Prostate gland (tissue), 2 donors: ENCODE measurements around the gene CTR9. TPM values are rescaled to one million over a fixed set of nuclear protein-coding genes. Genes with fewer than 3 reads are reported as not detected.

Experiments
- DNase-seq: peaks from one replicate; pipeline ENCODE4 v3.0.0-alpha.2; 2019; ENCODE audit warnings: low spot score
- H3K27ac ChIP-seq, 2 donors: fragments of 200-600 bp; sonication (generic); 2 replicates each; pipeline ENCODE4 v1.5.1; 2017 to 2019
- H3K27me3 ChIP-seq: fragments of 200-600 bp; sonication (generic); replicated peaks from 2 replicates; pipeline ENCODE4 v1.5.1; 2019; ENCODE audit not compliant: insufficient read depth
- H3K36me3 ChIP-seq, 2 donors: fragments of 200-600 bp; sonication (generic); 1 replicate in 1 of 2; 2 replicates in 1 of 2; pipeline versions ENCODE4 v1.5.1 to v1.8.1; 2017 to 2019
- H3K4me1 ChIP-seq: fragments of 200-600 bp; sonication (generic); replicated peaks from 2 replicates; pipeline ENCODE4 v1.5.1; 2019
- H3K4me3 ChIP-seq, 2 donors: fragments of 200-600 bp; sonication (generic); 2 replicates each; pipeline ENCODE4 v1.5.1; 2017 to 2019
- H3K9me3 ChIP-seq: fragments of 200-600 bp; sonication (generic); 2 replicates; pipeline ENCODE4 v1.5.1; 2017
- POLR2A ChIP-seq: fragments of 450-650 bp; IDR thresholded peaks from one replicate; pipeline ENCODE4 v1.6.1; 2016; ENCODE audit warnings: antibody characterized with exemption, mild to moderate bottlenecking
- POLR2AphosphoS5 ChIP-seq: sonication (generic); formaldehyde crosslinking; IDR thresholded peaks from one replicate; pipeline ENCODE4 v1.6.1; 2017; ENCODE audit warnings: antibody characterized with exemption
- WGBS: methylation state at CpG from one replicate; pipeline ENCODE4 v1.1.5; 2018; 5-methylcytosine and 5-hydroxymethylcytosine counted together
- intact Hi-C: fragments of 100-400 bp; cut with DNase I; formaldehyde crosslinking; loops from one replicate; pipeline ENCODE4 v1.14.2; 2022
- total RNA-seq, 2 donors: library from RNA; depleted of rRNA; stranded (reverse); fragments of >200 nt; gene quantifications; one replicate each; pipeline ENCODE4 v1.1.0, GENCODE V29; 2016
- TF ChIP-seq, protein P1 (sequence below), 4 experiments: fragments of 200-600 bp in 2 of 4; fragments of 450-650 bp in 2 of 4; sonication (generic) in 2 of 4; IDR thresholded peaks; 1 replicate in 3 of 4; 2 replicates in 1 of 4; pipeline ENCODE4 v1.5.1; 2016 to 2019; ENCODE audit warnings: antibody characterized with exemption in 4 of 4, mild to moderate bottlenecking in 2 of 4, moderate library complexity in 2 of 4

CTR9 gene
- total RNA-seq, 2 donors from 2014 or later = 23.6 to 28.3 TPM

DNA sequence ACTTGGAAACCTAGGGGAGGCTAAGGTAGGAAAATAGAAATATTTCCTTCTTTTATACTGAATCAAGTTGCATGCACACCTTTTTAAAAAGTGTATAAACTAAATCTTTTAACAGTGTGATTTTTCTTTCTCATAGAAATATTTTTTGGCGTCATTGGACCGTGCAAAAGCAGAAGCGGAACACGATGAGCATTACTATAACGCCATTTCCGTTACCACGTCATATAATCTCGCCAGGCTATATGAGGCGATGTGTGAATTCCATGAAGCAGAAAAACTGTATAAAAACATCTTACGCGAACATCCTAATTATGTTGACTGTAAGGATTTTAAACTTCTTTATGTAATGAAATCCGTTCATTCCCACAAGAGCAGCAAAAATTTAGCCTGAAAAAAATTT is 13.4 kb downstream of the CTR9 start:
- WGBS = 88% methylated on average over 12 of the region's 12 CpGs
- no peaks in the 10 kb centered on the region for H3K9me3 ChIP-seq
- no peak overlapping the region for H3K27ac ChIP-seq
- no peaks in the 10 kb centered on the region for H3K4me1 ChIP-seq
- H3K36me3 ChIP-seq = no peaks in the 10 kb centered on the region
- no peak for TF ChIP-seq POLR2A
- TF ChIP-seq, protein P1, sequence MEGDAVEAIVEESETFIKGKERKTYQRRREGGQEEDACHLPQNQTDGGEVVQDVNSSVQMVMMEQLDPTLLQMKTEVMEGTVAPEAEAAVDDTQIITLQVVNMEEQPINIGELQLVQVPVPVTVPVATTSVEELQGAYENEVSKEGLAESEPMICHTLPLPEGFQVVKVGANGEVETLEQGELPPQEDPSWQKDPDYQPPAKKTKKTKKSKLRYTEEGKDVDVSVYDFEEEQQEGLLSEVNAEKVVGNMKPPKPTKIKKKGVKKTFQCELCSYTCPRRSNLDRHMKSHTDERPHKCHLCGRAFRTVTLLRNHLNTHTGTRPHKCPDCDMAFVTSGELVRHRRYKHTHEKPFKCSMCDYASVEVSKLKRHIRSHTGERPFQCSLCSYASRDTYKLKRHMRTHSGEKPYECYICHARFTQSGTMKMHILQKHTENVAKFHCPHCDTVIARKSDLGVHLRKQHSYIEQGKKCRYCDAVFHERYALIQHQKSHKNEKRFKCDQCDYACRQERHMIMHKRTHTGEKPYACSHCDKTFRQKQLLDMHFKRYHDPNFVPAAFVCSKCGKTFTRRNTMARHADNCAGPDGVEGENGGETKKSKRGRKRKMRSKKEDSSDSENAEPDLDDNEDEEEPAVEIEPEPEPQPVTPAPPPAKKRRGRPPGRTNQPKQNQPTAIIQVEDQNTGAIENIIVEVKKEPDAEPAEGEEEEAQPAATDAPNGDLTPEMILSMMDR (IDR thresholded peaks at IDR 0.05) = no peak
- no peak for TF ChIP-seq POLR2AphosphoS5
- H3K4me3 ChIP-seq = no peak overlapping the region
- no peak for DNase-seq
- H3K27me3 ChIP-seq = no peaks in the 10 kb centered on the region
- intact Hi-C loops = no loop called here

DNA sequence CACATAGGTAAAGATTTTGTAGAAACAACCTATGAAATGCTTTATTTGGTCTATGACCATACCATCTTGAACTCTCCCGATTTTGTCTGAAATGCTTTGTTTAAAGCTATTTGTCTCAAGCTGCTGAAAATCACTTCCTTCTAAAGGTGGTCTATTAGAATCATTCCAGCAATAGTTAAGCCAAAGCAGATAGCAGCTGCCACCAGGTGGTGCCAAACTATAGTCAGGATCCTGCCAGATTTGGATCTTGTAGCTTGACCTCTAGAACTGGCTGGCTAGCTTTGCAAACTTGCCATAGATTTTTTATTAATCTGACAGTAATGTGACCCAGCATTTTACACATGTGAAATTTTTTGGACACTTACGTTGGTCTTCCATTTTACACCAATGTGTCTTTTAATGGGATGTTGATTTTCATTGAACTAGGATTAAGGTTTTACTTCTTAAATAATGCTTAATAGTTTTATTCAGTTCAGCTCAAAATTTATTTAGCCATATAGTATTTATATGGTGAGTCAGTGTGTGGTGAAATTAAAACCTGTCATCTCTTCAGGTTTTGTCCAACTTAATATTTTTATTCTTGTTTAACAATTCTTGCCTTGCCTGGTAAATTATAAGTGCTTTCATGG is 19.7 kb downstream of the CTR9 start:
- Histone ChIP-seq H3K4me3 (no peak overlapping the region), H3K27me3 (no peaks in the 10 kb centered on the region), H3K36me3 (peaks cover 4 to 15% of the 10 kb centered on the region in 2 donors), H3K27ac (no peak overlapping the region), H3K4me1 (no peaks in the 10 kb centered on the region), H3K9me3 (no peaks in the 10 kb centered on the region)
- TF ChIP-seq POLR2A (no peak), POLR2AphosphoS5 (peak; percentile 6)
- TF ChIP-seq, protein P1 (IDR thresholded peaks at IDR 0.05) = peak in 3 of 4 experiments; percentile 41 to 61 (median 48)
- no peak for DNase-seq
- intact Hi-C loops = no loop called here
- WGBS = 31% methylated on average over 2 of the region's 2 CpGs

DNA sequence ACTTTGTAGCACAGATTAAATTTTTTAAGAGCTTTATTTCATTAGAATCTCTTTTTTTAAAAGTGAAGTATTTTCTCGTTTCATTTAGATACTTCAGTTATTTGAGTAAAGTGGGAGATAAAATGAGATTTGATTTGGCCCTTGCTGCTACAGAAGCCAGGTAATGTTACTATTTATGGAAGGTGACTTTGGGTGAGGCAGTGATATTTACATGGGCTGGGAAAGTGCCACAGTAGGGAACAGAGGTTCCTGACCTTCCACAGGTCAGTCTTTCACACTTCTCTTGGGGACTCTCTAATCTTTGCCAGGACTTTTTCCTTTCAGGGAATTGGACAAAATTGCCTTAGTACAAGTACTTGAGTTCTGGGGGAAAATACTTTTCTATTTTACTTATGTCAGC is 20.4 kb downstream of the CTR9 start:
- Histone ChIP-seq H3K27ac (no peak overlapping the region), H3K4me1 (no peaks in the 10 kb centered on the region), H3K9me3 (no peaks in the 10 kb centered on the region), H3K4me3 (no peak overlapping the region), H3K27me3 (no peaks in the 10 kb centered on the region), H3K36me3 (peaks cover 4 to 23% of the 10 kb centered on the region in 2 donors)
- 89% methylated on average over 1 of the region's 1 CpG for WGBS
- no peak for TF ChIP-seq POLR2AphosphoS5
- TF ChIP-seq POLR2A = no peak
- TF ChIP-seq, protein P1 (IDR thresholded peaks at IDR 0.05) = no peak
- no peak for DNase-seq
- intact Hi-C loops = no loop called here

DNA sequence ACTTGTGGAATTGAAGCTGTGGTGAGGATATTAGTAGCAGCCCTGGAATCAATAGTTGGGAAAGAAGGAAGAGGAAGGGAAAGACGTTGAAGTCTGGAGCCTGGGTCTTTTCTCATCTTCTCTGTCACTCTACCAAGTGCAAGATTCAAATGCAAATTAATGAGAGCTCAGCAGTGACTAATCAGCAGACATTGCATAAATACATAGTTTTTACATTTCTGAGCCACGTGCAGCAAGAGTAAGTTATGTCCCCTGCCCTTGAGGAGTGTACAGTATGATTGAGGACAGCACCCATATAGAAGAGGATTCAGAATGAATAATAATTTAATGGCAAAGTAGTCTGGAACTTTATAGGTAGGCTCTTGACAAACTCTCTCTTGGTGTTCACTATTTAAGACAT is 23.8 kb downstream of the CTR9 start:
- peaks cover 8 to 23% of the 10 kb centered on the region in 2 donors for H3K36me3 ChIP-seq
- WGBS = 76% methylated on average over 2 of the region's 2 CpGs
- no peak overlapping the region for H3K4me3 ChIP-seq
- DNase-seq = no peak
- no peak overlapping the region for H3K27ac ChIP-seq
- no peaks in the 10 kb centered on the region for H3K4me1 ChIP-seq
- TF ChIP-seq POLR2A = no peak
- TF ChIP-seq, protein P1 (IDR thresholded peaks at IDR 0.05) = no peak
- TF ChIP-seq POLR2AphosphoS5 = no peak
- H3K27me3 ChIP-seq = no peaks in the 10 kb centered on the region
- intact Hi-C loops = no loop called here
- no peaks in the 10 kb centered on the region for H3K9me3 ChIP-seq

DNA sequence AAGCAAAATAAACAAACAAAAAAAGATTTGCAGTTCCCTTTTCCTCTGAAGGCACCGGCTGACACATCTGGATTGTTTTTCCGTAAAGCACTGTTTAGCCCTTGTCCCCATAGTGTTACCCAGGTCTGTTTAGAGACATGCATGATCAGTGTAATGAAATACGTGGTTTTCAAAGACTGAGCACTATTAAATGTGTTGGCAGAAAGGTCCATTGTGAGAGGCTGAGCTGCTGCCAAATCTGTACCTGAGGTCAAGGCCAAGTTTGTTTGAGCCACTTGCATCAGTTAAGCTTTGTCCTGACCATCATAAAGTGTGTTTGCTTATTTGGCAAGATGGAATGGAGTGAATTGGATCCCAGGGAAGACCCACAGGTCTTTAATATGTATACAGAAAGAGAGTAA is 26.3 kb downstream of the CTR9 start:
- Histone ChIP-seq H3K27ac (no peak overlapping the region), H3K9me3 (no peaks in the 10 kb centered on the region), H3K36me3 (peaks cover 8 to 23% of the 10 kb centered on the region in 2 donors), H3K27me3 (no peaks in the 10 kb centered on the region), H3K4me1 (no peaks in the 10 kb centered on the region), H3K4me3 (no peak overlapping the region)
- no peak for DNase-seq
- intact Hi-C loops = no loop called here
- WGBS = 54% methylated on average over 3 of the region's 3 CpGs
- TF ChIP-seq, protein P1 (IDR thresholded peaks at IDR 0.05) = no peak
- TF ChIP-seq POLR2A = no peak
- TF ChIP-seq POLR2AphosphoS5 = no peak
